Measurements from ENCODE around the gene MEPCE. TPM values are rescaled to one million over a fixed set of nuclear protein-coding genes. Genes with fewer than 3 reads are reported as not detected.

The MEPCE gene
- total and polyA plus RNA-seq, 10 of the 15 experiments (the other 5 are each of a cell fraction or from before 2014, with no cell fraction given), result 8.2 to 48.0 (median 22.1) TPM

- H3K9ac ChIP-seq (ENCODE audit: control insufficient read depth, insufficient read depth, low read length), result no peak overlapping the region
- DNase-seq (ENCODE audit: low read depth, low spot score) (no peak), FAIRE-seq (no peak), ATAC-seq (no peak)
- no peaks in the 10 kb centered on the region for H3K79me2 ChIP-seq (ENCODE audit: control insufficient read depth, insufficient read depth, low read length)
- CTCF ChIA-PET, result interaction anchor here (0.7 kb wide), 1 partner anchor 13 kb away, joined by 3 read pairs; no protein-coding TSS in a partner anchor
- in situ Hi-C loops (cut with MboI) (loop anchor here (25.0 kb wide), 1 partner anchor 230 kb away; the partner anchor contains the start of gene GIGYF1), intact Hi-C loops (cut with micrococcal nuclease; ENCODE audit: unreplicated experiment) (no loop called here)
- H4K20me1 ChIP-seq (ENCODE audit: control insufficient read depth, insufficient read depth), result no peaks in the 10 kb centered on the region
- POLR2A ChIA-PET, result no interaction called here
- no TSS peak for BruUV-seq (replicated peaks)
- H3K9me3 ChIP-seq (replicated peaks; ENCODE audit: control insufficient read depth, insufficient read depth, low read length), result no peaks in the 10 kb centered on the region
- H3K4me1 ChIP-seq (ENCODE audit: control insufficient read depth, insufficient read depth, low read length), result no peaks in the 10 kb centered on the region; the same call in 1 of the 2 replicates
- no peak overlapping the region for H3K4me3 ChIP-seq
- no peak overlapping the region for H3K4me2 ChIP-seq (ENCODE audit: control insufficient read depth, insufficient read depth)
- no peaks in the 10 kb centered on the region for H3K36me3 ChIP-seq (ENCODE audit: control insufficient read depth in 2 of 2, insufficient read depth in 2 of 2, low read length in 1 of 2)
- SMC1A ChIA-PET (ENCODE audit: uncharacterized antibody, unreplicated experiment), result interaction anchor here (1.1 kb wide), 1 partner anchor 19 kb away, joined by 4 read pairs; no protein-coding TSS in a partner anchor
- H3K27ac ChIP-seq (ENCODE audit: control insufficient read depth, insufficient read depth), result no peak overlapping the region
- WGBS (ENCODE audit: insufficient coverage, insufficient replicate concordance, low lambda C conversion rate, missing lambda C conversion rate), result 95% methylated on average over 5 of the region's 6 CpGs
- no peaks in the 10 kb centered on the region for H3K27me3 ChIP-seq (replicated peaks in 1 of 2; ENCODE audit: control insufficient read depth in 2 of 2, insufficient read depth in 2 of 2, low read length in 1 of 2)
- no peak overlapping the region for H2AFZ ChIP-seq (ENCODE audit: control insufficient read depth, low read depth, low read length)
- RAD21 ChIA-PET (ENCODE audit: unreplicated experiment), result no interaction called here
- TF ChIP-seq ATF7 (IDR thresholded peaks at IDR 0.05; ENCODE audit: low read depth) (no peak), TARDBP (IDR thresholded peaks at IDR 0.05; ENCODE audit: borderline replicate concordance) (no peak), HDAC6 (IDR thresholded peaks at IDR 0.05; ENCODE audit: unreplicated experiment) (no peak), FOS (IDR thresholded peaks at IDR 0.05; ENCODE audit: borderline replicate concordance, extremely low read depth, insufficient read length) (no peak), NKRF (conservative IDR thresholded peaks at IDR 0.05) (no peak), JUNB (IDR thresholded peaks at IDR 0.05) (no peak), POLR2AphosphoS5 (IDR thresholded peaks at IDR 0.05; ENCODE audit: low read length) (no peak), CUX1 (IDR thresholded peaks at IDR 0.05; ENCODE audit: insufficient replicate concordance, low read depth, low read length) (no peak), RFX5 (IDR thresholded peaks at IDR 0.05; ENCODE audit: low read depth, low read length) (no peak), NFIC (IDR thresholded peaks at IDR 0.05; ENCODE audit: low read depth, low read length) (no peak), USF1 (IDR thresholded peaks at IDR 0.05; ENCODE audit: borderline replicate concordance, extremely low read length, insufficient read depth, low read depth, low read length) (no peak)
- TF ChIP-seq, protein P1, sequence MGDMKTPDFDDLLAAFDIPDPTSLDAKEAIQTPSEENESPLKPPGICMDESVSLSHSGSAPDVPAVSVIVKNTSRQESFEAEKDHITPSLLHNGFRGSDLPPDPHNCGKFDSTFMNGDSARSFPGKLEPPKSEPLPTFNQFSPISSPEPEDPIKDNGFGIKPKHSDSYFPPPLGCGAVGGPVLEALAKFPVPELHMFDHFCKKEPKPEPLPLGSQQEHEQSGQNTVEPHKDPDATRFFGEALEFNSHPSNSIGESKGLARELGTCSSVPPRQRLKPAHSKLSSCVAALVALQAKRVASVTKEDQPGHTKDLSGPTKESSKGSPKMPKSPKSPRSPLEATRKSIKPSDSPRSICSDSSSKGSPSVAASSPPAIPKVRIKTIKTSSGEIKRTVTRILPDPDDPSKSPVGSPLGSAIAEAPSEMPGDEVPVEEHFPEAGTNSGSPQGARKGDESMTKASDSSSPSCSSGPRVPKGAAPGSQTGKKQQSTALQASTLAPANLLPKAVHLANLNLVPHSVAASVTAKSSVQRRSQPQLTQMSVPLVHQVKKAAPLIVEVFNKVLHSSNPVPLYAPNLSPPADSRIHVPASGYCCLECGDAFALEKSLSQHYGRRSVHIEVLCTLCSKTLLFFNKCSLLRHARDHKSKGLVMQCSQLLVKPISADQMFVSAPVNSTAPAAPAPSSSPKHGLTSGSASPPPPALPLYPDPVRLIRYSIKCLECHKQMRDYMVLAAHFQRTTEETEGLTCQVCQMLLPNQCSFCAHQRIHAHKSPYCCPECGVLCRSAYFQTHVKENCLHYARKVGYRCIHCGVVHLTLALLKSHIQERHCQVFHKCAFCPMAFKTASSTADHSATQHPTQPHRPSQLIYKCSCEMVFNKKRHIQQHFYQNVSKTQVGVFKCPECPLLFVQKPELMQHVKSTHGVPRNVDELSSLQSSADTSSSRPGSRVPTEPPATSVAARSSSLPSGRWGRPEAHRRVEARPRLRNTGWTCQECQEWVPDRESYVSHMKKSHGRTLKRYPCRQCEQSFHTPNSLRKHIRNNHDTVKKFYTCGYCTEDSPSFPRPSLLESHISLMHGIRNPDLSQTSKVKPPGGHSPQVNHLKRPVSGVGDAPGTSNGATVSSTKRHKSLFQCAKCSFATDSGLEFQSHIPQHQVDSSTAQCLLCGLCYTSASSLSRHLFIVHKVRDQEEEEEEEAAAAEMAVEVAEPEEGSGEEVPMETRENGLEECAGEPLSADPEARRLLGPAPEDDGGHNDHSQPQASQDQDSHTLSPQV (IDR thresholded peaks at IDR 0.05), result no peak
Measured at GRCh38 chr7:100457033-100457432, 27.4 kb downstream of the MEPCE start.

Measured in GM12878 (cell line).